SU-DHL-6 (cell line): ENCODE results near the gene NTRK2.

Experiments used
- EZH2phosphoT487 ChIP-seq: fragments of 200-600 bp; sonication (generic), shearing (Covaris generic); conservative IDR thresholded peaks from 2 replicates; pipeline ENCODE4 v1.6.1; 2018; ENCODE audit warnings: mild to moderate bottlenecking, antibody characterized with exemption, low read length, moderate library complexity, mixed read lengths
- TF ChIP-seq, protein P1 (sequence below): fragments of 200-600 bp; sonication (generic); IDR thresholded peaks from one replicate; pipeline ENCODE4 v1.5.1; 2017; ENCODE audit warnings: antibody characterized with exemption, mild to moderate bottlenecking, low read length, moderate library complexity; ENCODE audit not compliant: insufficient read depth, poor library complexity, severe bottlenecking

DNA sequence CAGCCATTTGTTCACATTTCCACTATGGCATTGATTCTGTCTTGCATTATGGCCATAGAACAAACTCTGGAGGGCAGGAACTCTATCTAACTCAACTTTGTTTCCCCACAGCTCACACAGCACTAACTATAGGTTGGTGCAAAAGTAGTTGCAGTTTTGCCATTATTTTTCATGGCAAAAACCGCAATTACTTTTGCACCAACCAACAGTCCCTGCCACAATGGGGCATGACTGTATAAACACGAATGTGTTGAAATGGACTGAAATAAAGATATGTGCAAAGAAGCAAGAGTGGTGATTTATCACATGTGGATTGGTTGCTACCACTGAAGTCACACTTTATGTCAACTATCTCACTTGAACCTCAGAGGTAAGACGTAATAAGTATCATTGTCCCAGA, 338.7 kb downstream of the NTRK2 start:
- TF ChIP-seq, protein P1, sequence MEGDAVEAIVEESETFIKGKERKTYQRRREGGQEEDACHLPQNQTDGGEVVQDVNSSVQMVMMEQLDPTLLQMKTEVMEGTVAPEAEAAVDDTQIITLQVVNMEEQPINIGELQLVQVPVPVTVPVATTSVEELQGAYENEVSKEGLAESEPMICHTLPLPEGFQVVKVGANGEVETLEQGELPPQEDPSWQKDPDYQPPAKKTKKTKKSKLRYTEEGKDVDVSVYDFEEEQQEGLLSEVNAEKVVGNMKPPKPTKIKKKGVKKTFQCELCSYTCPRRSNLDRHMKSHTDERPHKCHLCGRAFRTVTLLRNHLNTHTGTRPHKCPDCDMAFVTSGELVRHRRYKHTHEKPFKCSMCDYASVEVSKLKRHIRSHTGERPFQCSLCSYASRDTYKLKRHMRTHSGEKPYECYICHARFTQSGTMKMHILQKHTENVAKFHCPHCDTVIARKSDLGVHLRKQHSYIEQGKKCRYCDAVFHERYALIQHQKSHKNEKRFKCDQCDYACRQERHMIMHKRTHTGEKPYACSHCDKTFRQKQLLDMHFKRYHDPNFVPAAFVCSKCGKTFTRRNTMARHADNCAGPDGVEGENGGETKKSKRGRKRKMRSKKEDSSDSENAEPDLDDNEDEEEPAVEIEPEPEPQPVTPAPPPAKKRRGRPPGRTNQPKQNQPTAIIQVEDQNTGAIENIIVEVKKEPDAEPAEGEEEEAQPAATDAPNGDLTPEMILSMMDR = no peak
- no peak for TF ChIP-seq EZH2phosphoT487
